Breast epithelium (tissue), 4 donors: ENCODE data around the gene CRPPA. TPM values are rescaled to one million over a fixed set of nuclear protein-coding genes. Genes with fewer than 3 reads are reported as not detected.

Source experiments
- DNase-seq, 2 donors: peaks; one replicate each; pipeline ENCODE4 v3.0.0-alpha.2; 2019; ENCODE audit warnings: low spot score in 2 of 2
- H3K27ac ChIP-seq, 2 donors: fragments of 200-600 bp; sonication (generic) in 1 of 2; one replicate each; pipeline ENCODE4 v1.5.1; 2016 to 2019; ENCODE audit warnings: mild to moderate bottlenecking in 1 of 2
- H3K27me3 ChIP-seq, 2 donors: fragments of 200-600 bp; sonication (generic) in 1 of 2; one replicate each; pipeline versions ENCODE4 v1.5.1 to v1.6.0; 2017 to 2019; ENCODE audit warnings: control low read depth in 1 of 2, mild to moderate bottlenecking in 1 of 2
- H3K36me3 ChIP-seq: fragments of 200-600 bp; one replicate; pipeline ENCODE4 v1.5.1; 2019
- H3K4me1 ChIP-seq, 2 donors: fragments of 200-600 bp; sonication (generic); one replicate each; pipeline ENCODE4 v1.5.1; 2016 to 2019; ENCODE audit warnings: control low read depth in 1 of 2
- H3K4me3 ChIP-seq, 3 donors: fragments of 200-600 bp; sonication (generic); 1 replicate in 2 of 3; 2 replicates in 1 of 3; pipeline ENCODE4 v1.5.1; 2016 to 2019; ENCODE audit warnings: mild to moderate bottlenecking in 3 of 3, moderate library complexity in 2 of 3
- H3K9me3 ChIP-seq, 2 donors: fragments of 200-600 bp; sonication (generic) in 1 of 2; one replicate each; pipeline ENCODE4 v1.5.1; 2016 to 2019; ENCODE audit warnings: control low read depth in 1 of 2
- POLR2A ChIP-seq: fragments of 450-650 bp; IDR thresholded peaks from one replicate; pipeline ENCODE4 v1.6.1; 2016; ENCODE audit warnings: antibody characterized with exemption, mild to moderate bottlenecking, moderate library complexity
- POLR2AphosphoS5 ChIP-seq, 3 donors: sonication (generic); formaldehyde crosslinking; IDR thresholded peaks; one replicate each; pipeline ENCODE4 v1.6.1; 2017; ENCODE audit warnings: antibody characterized with exemption in 3 of 3
- intact Hi-C: fragments of 100-400 bp; cut with DNase I; formaldehyde crosslinking; loops from one replicate; pipeline ENCODE4 v1.15.1; 2023; ENCODE audit warnings: low total_unique reads
- total RNA-seq, 3 donors: library from RNA; depleted of rRNA; stranded (reverse); fragments of >200 nt; gene quantifications; one replicate each; pipeline ENCODE4 v1.1.0, GENCODE V29; 2016
- TF ChIP-seq, protein P1 (sequence below), 3 donors: fragments of 450-650 bp; IDR thresholded peaks; one replicate each; pipeline ENCODE4 v1.5.1; 2016 to 2017; ENCODE audit warnings: antibody characterized with exemption in 3 of 3, mild to moderate bottlenecking in 3 of 3, moderate library complexity in 3 of 3

CRPPA gene
- total RNA-seq, 3 donors from 2014 or later: 1.9 to 6.0 (median 2.9) TPM

DNA sequence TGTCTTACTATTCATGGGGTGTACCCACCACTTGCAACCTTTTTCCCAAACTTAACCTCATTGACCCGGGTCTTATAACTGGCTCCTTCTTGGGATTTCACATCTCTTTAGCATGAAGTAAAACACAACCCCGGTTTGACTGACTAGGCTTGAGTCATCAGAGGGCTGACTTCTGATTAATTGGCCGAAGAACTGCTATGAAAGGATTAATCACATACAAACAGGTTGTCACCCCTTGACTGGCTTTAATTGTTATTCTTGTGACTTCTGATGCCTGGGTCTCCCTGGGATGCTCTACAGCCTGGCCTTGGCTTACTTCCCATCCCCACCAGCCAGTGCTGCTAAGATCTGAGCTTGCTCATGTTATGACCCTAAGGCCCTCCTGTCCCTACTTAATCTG, 8.8 kb upstream of the CRPPA start:
- Histone ChIP-seq H3K27ac (no peak overlapping the region), H3K9me3 (no peaks in the 10 kb centered on the region), H3K4me1 (no peaks in the 10 kb centered on the region), H3K4me3 (no peak overlapping the region), H3K36me3 (no peaks in the 10 kb centered on the region), H3K27me3 (no peaks in the 10 kb centered on the region)
- intact Hi-C loops: loop anchor here (10.0 kb wide), 1 partner anchor 135 kb away; no protein-coding TSS in a partner anchor
- TF ChIP-seq POLR2A (no peak), POLR2AphosphoS5 (IDR thresholded peaks at IDR 0.05) (no peak)
- TF ChIP-seq, protein P1, sequence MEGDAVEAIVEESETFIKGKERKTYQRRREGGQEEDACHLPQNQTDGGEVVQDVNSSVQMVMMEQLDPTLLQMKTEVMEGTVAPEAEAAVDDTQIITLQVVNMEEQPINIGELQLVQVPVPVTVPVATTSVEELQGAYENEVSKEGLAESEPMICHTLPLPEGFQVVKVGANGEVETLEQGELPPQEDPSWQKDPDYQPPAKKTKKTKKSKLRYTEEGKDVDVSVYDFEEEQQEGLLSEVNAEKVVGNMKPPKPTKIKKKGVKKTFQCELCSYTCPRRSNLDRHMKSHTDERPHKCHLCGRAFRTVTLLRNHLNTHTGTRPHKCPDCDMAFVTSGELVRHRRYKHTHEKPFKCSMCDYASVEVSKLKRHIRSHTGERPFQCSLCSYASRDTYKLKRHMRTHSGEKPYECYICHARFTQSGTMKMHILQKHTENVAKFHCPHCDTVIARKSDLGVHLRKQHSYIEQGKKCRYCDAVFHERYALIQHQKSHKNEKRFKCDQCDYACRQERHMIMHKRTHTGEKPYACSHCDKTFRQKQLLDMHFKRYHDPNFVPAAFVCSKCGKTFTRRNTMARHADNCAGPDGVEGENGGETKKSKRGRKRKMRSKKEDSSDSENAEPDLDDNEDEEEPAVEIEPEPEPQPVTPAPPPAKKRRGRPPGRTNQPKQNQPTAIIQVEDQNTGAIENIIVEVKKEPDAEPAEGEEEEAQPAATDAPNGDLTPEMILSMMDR (IDR thresholded peaks at IDR 0.05): no peak
- no peak for DNase-seq

- no peak overlapping the region for H3K27ac ChIP-seq
- intact Hi-C loops: no loop called here
These were observed 7.3 kb upstream of the CRPPA start for GRCh38 chr7:16428672-16429071.

DNA sequence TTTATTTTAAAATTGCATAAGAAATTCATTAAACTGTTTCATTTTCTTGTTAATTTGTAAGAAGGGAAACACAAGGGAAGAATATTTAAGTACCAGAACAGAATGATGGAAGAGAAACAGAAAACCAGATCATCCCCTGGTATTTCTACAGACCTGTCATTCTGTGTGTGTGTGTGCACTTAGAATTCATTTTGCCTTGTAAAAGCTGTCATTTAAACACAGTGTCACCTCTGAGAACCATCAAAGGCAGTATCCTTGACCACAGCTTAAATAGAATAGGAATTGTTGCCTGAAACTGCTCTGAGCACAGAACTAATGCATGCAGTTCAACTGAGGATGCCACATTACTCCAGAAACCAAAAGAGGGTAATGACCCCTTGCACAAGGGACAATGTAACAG, 6.8 kb upstream of the CRPPA start:
- TF ChIP-seq POLR2A: no peak
- no peak for TF ChIP-seq POLR2AphosphoS5 (IDR thresholded peaks at IDR 0.05)
- TF ChIP-seq, protein P1 (IDR thresholded peaks at IDR 0.05): no peak
- intact Hi-C loops: no loop called here
- H3K27me3 ChIP-seq: no peaks in the 10 kb centered on the region
- no peak overlapping the region for H3K4me3 ChIP-seq
- H3K36me3 ChIP-seq: no peaks in the 10 kb centered on the region
- H3K27ac ChIP-seq: no peak overlapping the region
- H3K4me1 ChIP-seq: no peaks in the 10 kb centered on the region
- no peak for DNase-seq
- H3K9me3 ChIP-seq: no peaks in the 10 kb centered on the region

More at GRCh38 chr7:16428672-16429071, 7.3 kb upstream of the CRPPA start:
- H3K4me1 ChIP-seq: no peaks in the 10 kb centered on the region
- TF ChIP-seq POLR2AphosphoS5 (IDR thresholded peaks at IDR 0.05) (no peak), POLR2A (no peak)
- TF ChIP-seq, protein P1 (IDR thresholded peaks at IDR 0.05): no peak
- no peaks in the 10 kb centered on the region for H3K36me3 ChIP-seq
- H3K9me3 ChIP-seq: no peaks in the 10 kb centered on the region
- H3K27me3 ChIP-seq: no peaks in the 10 kb centered on the region
- no peak overlapping the region for H3K4me3 ChIP-seq
- no peak for DNase-seq

DNA sequence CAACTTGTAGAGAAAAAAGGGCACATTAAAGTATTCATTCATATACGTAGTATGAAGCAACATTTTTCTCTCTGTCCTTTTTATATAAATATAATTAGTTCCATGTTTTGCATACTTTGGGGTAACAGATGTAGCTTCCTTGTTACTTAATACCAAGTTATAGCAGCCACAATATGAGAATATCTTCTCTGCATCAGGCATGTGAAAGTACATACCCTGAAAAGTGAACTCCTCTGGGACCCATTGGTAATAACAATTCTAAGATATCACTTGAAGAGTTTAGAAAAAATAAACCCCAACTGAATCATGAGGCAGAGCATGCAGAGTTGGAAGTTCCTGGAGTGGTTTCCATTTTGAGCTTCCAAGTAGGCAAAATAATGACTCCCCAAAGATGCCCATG, 2.4 kb upstream of the CRPPA start:
- no peak for DNase-seq
- intact Hi-C loops: no loop called here
- Histone ChIP-seq H3K27ac (no peak overlapping the region), H3K4me1 (peaks cover 0 to 3% of the 10 kb centered on the region in 2 donors), H3K27me3 (no peaks in the 10 kb centered on the region), H3K9me3 (no peaks in the 10 kb centered on the region), H3K36me3 (no peaks in the 10 kb centered on the region), H3K4me3 (no peak overlapping the region)
- TF ChIP-seq, protein P1 (IDR thresholded peaks at IDR 0.05): no peak

DNA sequence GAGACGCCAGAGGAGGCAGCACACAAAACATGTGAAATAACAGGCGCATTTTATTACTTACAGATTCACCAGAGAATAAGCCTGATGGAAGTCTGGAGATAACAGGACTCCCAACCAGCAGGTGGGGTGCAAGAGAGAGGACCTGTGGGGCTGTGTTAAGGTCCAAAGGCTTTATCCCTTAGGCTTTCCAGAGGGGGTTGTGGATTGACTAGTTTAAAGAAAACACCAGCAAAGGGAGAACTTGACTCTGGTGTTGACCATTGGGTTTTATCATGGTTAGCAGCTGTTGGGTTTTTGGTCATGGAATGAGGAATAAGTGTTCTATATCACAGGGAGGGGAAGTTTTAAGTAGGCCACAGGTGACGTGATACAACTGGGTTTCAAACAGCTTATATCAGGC, 1.6 kb upstream of the CRPPA start:
- H3K4me3 ChIP-seq: no peak overlapping the region
- peaks cover 0 to 3% of the 10 kb centered on the region in 2 donors for H3K4me1 ChIP-seq
- H3K9me3 ChIP-seq: no peaks in the 10 kb centered on the region
- TF ChIP-seq POLR2AphosphoS5 (IDR thresholded peaks at IDR 0.05) (no peak), POLR2A (no peak)
- TF ChIP-seq, protein P1 (IDR thresholded peaks at IDR 0.05): no peak
- H3K27me3 ChIP-seq: no peaks in the 10 kb centered on the region
- no peaks in the 10 kb centered on the region for H3K36me3 ChIP-seq
- intact Hi-C loops: no loop called here
- no peak for DNase-seq
- peak overlapping the region; percentile 20 to 98 for H3K27ac ChIP-seq
